IMR-90 (cell line): Measurements from ENCODE around the gene CHGA. TPM values are rescaled to one million over a fixed set of nuclear protein-coding genes. Genes with fewer than 3 reads are reported as not detected.

Experiments used
- ATAC-seq: fragments of 200-7000 bp; cut with Tn5 transposase; 2 replicates; pipeline ENCODE4 v1.9.1; 2020; ENCODE audit warnings: low read depth, mild to moderate bottlenecking, moderate library complexity
- BruUV-seq: library from RNA; stranded (reverse); fragments of 400-500 nt; replicated peaks from 2 replicates; lab custom pipeline; 2021; lab: Mats Ljungman, UMichigan
- CTCF ChIA-PET: fragments of 300-600 bp; formaldehyde crosslinking; extraction: SDS; loops from one replicate; lab custom pipeline; 2021; ENCODE audit warnings: antibody characterized with exemption; lab: Yijun Ruan, JAX
- POLR2A ChIA-PET: fragments of 300-600 bp; sonication (Branson Sonifier 250); formaldehyde crosslinking; loops from one replicate; lab custom pipeline; 2022; ENCODE audit warnings: antibody characterized with exemption; ENCODE audit not compliant: unreplicated experiment; lab: Charles Lee
- DNase-seq: peaks from one replicate; pipeline ENCODE4 v3.0.0; 2013
- H2AFZ ChIP-seq: replicated peaks from 2 replicates; pipeline ENCODE3; 2013; ENCODE audit warnings: low read length, mild to moderate bottlenecking; ENCODE audit not compliant: poor library complexity
- H2AK5ac ChIP-seq: 2 replicates; pipeline ENCODE4 v1.6.1; 2013; ENCODE audit warnings: low read depth, low read length, inconsistent platforms
- H2AK9ac ChIP-seq: replicated peaks from 2 replicates; pipeline ENCODE3; 2013; ENCODE audit warnings: mild to moderate bottlenecking, low read depth, low read length, moderate library complexity; ENCODE audit not compliant: poor library complexity
- H2BK120ac ChIP-seq: 2 replicates; pipeline ENCODE4 v1.6.1; 2013; ENCODE audit warnings: low read depth, low read length, inconsistent platforms
- H2BK15ac ChIP-seq: 3 replicates; pipeline ENCODE4 v1.6.1; 2013; ENCODE audit warnings: low read depth, low read length, inconsistent platforms
- H2BK20ac ChIP-seq: 2 replicates; pipeline ENCODE4 v1.6.1; 2013; ENCODE audit warnings: low read depth, mild to moderate bottlenecking, inconsistent platforms, low read length, moderate library complexity
- H2BK5ac ChIP-seq: 2 replicates; pipeline ENCODE4 v1.6.1; 2013; ENCODE audit warnings: mild to moderate bottlenecking, low read depth, low read length, inconsistent platforms; ENCODE audit not compliant: poor library complexity, severe bottlenecking
- H3K14ac ChIP-seq: replicated peaks from 2 replicates; pipeline ENCODE4 v1.6.1; 2013; ENCODE audit warnings: low read depth, low read length, inconsistent platforms
- H3K18ac ChIP-seq: 2 replicates; pipeline ENCODE4 v1.6.1; 2013; ENCODE audit warnings: low read depth, low read length, control low read depth
- H3K23ac ChIP-seq: 2 replicates; pipeline ENCODE4 v1.6.1; 2013; ENCODE audit warnings: low read depth, low read length, inconsistent platforms
- H3K27ac ChIP-seq: 2 replicates; pipeline ENCODE4 v1.5.1; 2013; ENCODE audit warnings: mild to moderate bottlenecking, control low read depth, low read length; ENCODE audit not compliant: insufficient read depth
- H3K27me3 ChIP-seq: 2 replicates; pipeline ENCODE4 v1.6.1; 2013; ENCODE audit warnings: low read length; ENCODE audit not compliant: control insufficient read depth, insufficient read depth
- H3K36me3 ChIP-seq: 2 replicates; pipeline ENCODE4 v1.6.1; 2013; ENCODE audit warnings: low read length, mixed read lengths; ENCODE audit not compliant: control insufficient read depth, insufficient read depth
- H3K4ac ChIP-seq: 2 replicates; pipeline ENCODE4 v1.6.1; 2013; ENCODE audit warnings: low read depth, low read length, inconsistent platforms
- H3K4me1 ChIP-seq: 2 replicates; pipeline ENCODE4 v1.6.1; 2013; ENCODE audit warnings: low read length, mixed read lengths; ENCODE audit not compliant: control insufficient read depth, insufficient read depth
- H3K4me2 ChIP-seq: 2 replicates; pipeline ENCODE4 v1.6.1; 2013; ENCODE audit warnings: low read depth, mild to moderate bottlenecking, control low read depth, low read length, moderate library complexity
- H3K4me3 ChIP-seq: 2 replicates; pipeline ENCODE4 v1.5.1; 2013; ENCODE audit warnings: low read depth, mild to moderate bottlenecking, control low read depth, low read length, moderate library complexity; ENCODE audit not compliant: insufficient read depth
- H3K56ac ChIP-seq: 2 replicates; pipeline ENCODE4 v1.6.1; 2013; ENCODE audit warnings: low read length, inconsistent platforms; ENCODE audit not compliant: insufficient read depth; ENCODE audit errors: extremely low read depth
- H3K79me1 ChIP-seq, 2 experiments: 2 replicates each; pipeline ENCODE4 v1.6.1; 2013; ENCODE audit warnings: low read length in 2 of 2, inconsistent platforms in 1 of 2, low read depth in 1 of 2
- H3K9ac ChIP-seq: 2 replicates; pipeline ENCODE4 v1.6.1; 2013; ENCODE audit warnings: low read depth, low read length, control low read depth
- H3K9me1 ChIP-seq: 2 replicates; pipeline ENCODE4 v1.6.1; 2013; ENCODE audit warnings: low read length, inconsistent platforms; ENCODE audit not compliant: insufficient read depth
- H3K9me3 ChIP-seq: 2 replicates; pipeline ENCODE4 v1.6.1; 2013; ENCODE audit warnings: low read length; ENCODE audit not compliant: control insufficient read depth, insufficient read depth
- H4K20me1 ChIP-seq: 2 replicates; pipeline ENCODE4 v1.6.1; 2013; ENCODE audit warnings: low read length, inconsistent platforms; ENCODE audit not compliant: insufficient read depth
- H4K5ac ChIP-seq: 2 replicates; pipeline ENCODE4 v1.6.1; 2013; ENCODE audit warnings: mild to moderate bottlenecking, low read depth, low read length, control low read depth
- H4K8ac ChIP-seq, 2 experiments: 2 replicates each; pipeline ENCODE4 v1.6.1; 2013; ENCODE audit warnings: low read depth in 2 of 2, low read length in 2 of 2, control low read depth in 1 of 2, inconsistent platforms in 1 of 2
- H4K91ac ChIP-seq: 2 replicates; pipeline ENCODE4 v1.6.1; 2013; ENCODE audit warnings: low read depth, low read length, inconsistent platforms; ENCODE audit not compliant: insufficient read depth
- BHLHE40 ChIP-seq: fragments of 150-350 bp; IDR thresholded peaks from 2 replicates; pipeline ENCODE4 v1.6.1; 2016; ENCODE audit warnings: mild to moderate bottlenecking, low read depth, low read length
- CEBPB ChIP-seq: IDR thresholded peaks from 2 replicates; pipeline ENCODE4 v1.6.1; 2012; ENCODE audit warnings: low read depth, low read length, improper control_type of control experiment
- CHD1 ChIP-seq: IDR thresholded peaks from 2 replicates; pipeline ENCODE4 v1.6.1; 2012; ENCODE audit warnings: low read depth, low read length, improper control_type of control experiment
- CTCF ChIP-seq: conservative IDR thresholded peaks from 2 replicates; pipeline ENCODE4 v1.5.1; 2012; ENCODE audit warnings: mild to moderate bottlenecking, low read depth, low read length, improper control_type of control experiment
- ELK1 ChIP-seq: fragments of 150-350 bp; IDR thresholded peaks from 2 replicates; pipeline ENCODE4 v1.6.1; 2016; ENCODE audit warnings: low read depth, mild to moderate bottlenecking, low read length, moderate library complexity, borderline replicate concordance
- FOS ChIP-seq: fragments of 150-350 bp; IDR thresholded peaks from 2 replicates; pipeline ENCODE4 v1.6.1; 2016; ENCODE audit warnings: low read depth, low read length
- MAZ ChIP-seq: IDR thresholded peaks from 2 replicates; pipeline ENCODE4 v1.6.1; 2012; ENCODE audit warnings: low read depth, mild to moderate bottlenecking, low read length, improper control_type of control experiment, moderate library complexity, borderline replicate concordance
- MXI1 ChIP-seq: IDR thresholded peaks from 2 replicates; pipeline ENCODE4 v1.6.1; 2012; ENCODE audit warnings: low read depth, mild to moderate bottlenecking, low read length, moderate library complexity, borderline replicate concordance
- NFE2L2 ChIP-seq: fragments of 150-350 bp; IDR thresholded peaks from 2 replicates; pipeline ENCODE4 v1.6.1; 2016; ENCODE audit warnings: low read depth, mild to moderate bottlenecking, low read length
- POLR2A ChIP-seq: IDR thresholded peaks from 2 replicates; pipeline ENCODE4 v1.6.1; 2012; ENCODE audit warnings: mild to moderate bottlenecking, low read depth, low read length
- RAD21 ChIP-seq: IDR thresholded peaks from 2 replicates; pipeline ENCODE4 v1.6.1; 2012; ENCODE audit warnings: low read length, improper control_type of control experiment
- RCOR1 ChIP-seq: IDR thresholded peaks from 2 replicates; pipeline ENCODE4 v1.6.1; 2012; ENCODE audit warnings: mild to moderate bottlenecking, low read length, improper control_type of control experiment; ENCODE audit not compliant: insufficient replicate concordance
- RFX5 ChIP-seq: IDR thresholded peaks from 2 replicates; pipeline ENCODE4 v1.8.0; 2012; ENCODE audit warnings: low read depth, mild to moderate bottlenecking, low read length, moderate library complexity
- SMC3 ChIP-seq: fragments of 150-350 bp; IDR thresholded peaks from 2 replicates; pipeline ENCODE4 v1.6.1; 2016; ENCODE audit warnings: low read depth, mild to moderate bottlenecking, antibody characterized with exemption, low read length, moderate library complexity
- USF2 ChIP-seq: fragments of 150-350 bp; IDR thresholded peaks from 2 replicates; pipeline ENCODE4 v1.6.1; 2017; ENCODE audit warnings: mild to moderate bottlenecking, antibody characterized with exemption, low read length, low read depth
- WGBS, 2 experiments: methylation state at CpG; one replicate each; pipeline versions ENCODE4 v1.1.5 to v1.1.7; 2013; ENCODE audit warnings: missing lambda C conversion rate in 2 of 2; ENCODE audit not compliant: insufficient read length in 1 of 2; ENCODE audit errors: extremely low coverage in 2 of 2; 5-methylcytosine and 5-hydroxymethylcytosine counted together
- dilution Hi-C: fragments of 300-500 bp; cut with HindIII; formaldehyde crosslinking; loops from one replicate; pipeline ENCODE4 v1.14.3; 2018; ENCODE audit warnings: low sequenced_read_pairs; ENCODE audit not compliant: unreplicated experiment
- in situ Hi-C: fragments of 300-500 bp; cut with MboI; formaldehyde crosslinking; loops from 3 replicates; pipeline ENCODE4 v1.14.3; 2019; ENCODE audit warnings: low sequenced_read_pairs, inconsistent platforms, mixed read lengths
- intact Hi-C: fragments of 100-400 bp; cut with micrococcal nuclease; formaldehyde crosslinking; loops from 2 replicates; pipeline ENCODE4 v1.10.0; 2022
- polyA plus RNA-seq, 3 experiments: library from polyadenylated mRNA; depleted of rRNA; stranded (reverse); fragments of >200 nt; gene quantifications; 2 replicates each; pipeline ENCODE4 v1.2.3, GENCODE V29; 2012; ENCODE audit warnings: low replicate concordance in 1 of 3
- total RNA-seq: library from RNA; depleted of rRNA; stranded (reverse); fragments of >200 nt; gene quantifications from 2 replicates; pipeline ENCODE4 v1.2.3, GENCODE V29; 2012

The CHGA gene
- total and polyA plus RNA-seq, 2 of the 4 experiments (the other 2 are of a cell fraction), result not detected

GRCh38 chr14:92945959-92946846 lies 23.3 kb downstream of the CHGA start:
- dilution Hi-C loops (no loop called here), in situ Hi-C loops (no loop called here), intact Hi-C loops (no loop called here)
- H3K4ac ChIP-seq, result no peak overlapping the region
- ChIA-PET POLR2A (no interaction called here), CTCF (interaction anchor here (0.6 kb wide), 1 partner anchor 188 kb away, joined by 3 read pairs; no protein-coding TSS in a partner anchor)
- no peak overlapping the region for H4K8ac ChIP-seq
- H3K4me3 ChIP-seq, result no peak overlapping the region
- no peaks in the 10 kb centered on the region for H3K27me3 ChIP-seq
- H3K9ac ChIP-seq, result no peak overlapping the region
- ATAC-seq (peak; percentile 36), DNase-seq (peak; percentile 60)
- no peak overlapping the region for H4K91ac ChIP-seq
- no peak overlapping the region for H2AK5ac ChIP-seq
- H3K56ac ChIP-seq, result no peak overlapping the region
- H3K9me3 ChIP-seq, result no peaks in the 10 kb centered on the region
- no peak overlapping the region for H2BK120ac ChIP-seq
- H3K4me1 ChIP-seq, result no peaks in the 10 kb centered on the region
- no peak overlapping the region for H2BK5ac ChIP-seq
- no peak overlapping the region for H4K5ac ChIP-seq
- no peaks in the 10 kb centered on the region for H4K20me1 ChIP-seq
- no peaks in the 10 kb centered on the region for H3K79me1 ChIP-seq
- H3K14ac ChIP-seq, result no peak overlapping the region
- WGBS, 2 experiments, result 89% methylated on average over 11 of the region's 38 CpGs; no CpG with 5 or more reads in 1 of the 2 experiments
- H2BK15ac ChIP-seq, result no peak overlapping the region
- no peaks in the 10 kb centered on the region for H3K36me3 ChIP-seq
- no peak overlapping the region for H3K18ac ChIP-seq
- H2AK9ac ChIP-seq, result peak overlapping the region; percentile 82
- H3K23ac ChIP-seq, result no peak overlapping the region
- no peaks in the 10 kb centered on the region for H3K9me1 ChIP-seq
- peak overlapping the region; percentile 8 for H2AFZ ChIP-seq
- no TSS peak for BruUV-seq
- H2BK20ac ChIP-seq, result no peak overlapping the region
- no peak overlapping the region for H3K4me2 ChIP-seq
- no peak overlapping the region for H3K27ac ChIP-seq
- TF ChIP-seq CTCF (no peak), RAD21 (no peak), USF2 (no peak), RFX5 (no peak), MAZ (no peak), BHLHE40 (no peak), SMC3 (no peak), ELK1 (no peak), POLR2A (no peak), FOS (no peak), RCOR1 (no peak), CHD1 (no peak), MXI1 (no peak), NFE2L2 (no peak), CEBPB (no peak)
